ENCODE measurements around the gene NSD2. TPM values are rescaled to one million over a fixed set of nuclear protein-coding genes. Genes with fewer than 3 reads are reported as not detected.
A peak's percentile ranks its signal among the peaks of the same experiment; 100 is the strongest.

NSD2 gene
- total RNA-seq, 1 donor from 2014 or later = 66.4 TPM

DNA sequence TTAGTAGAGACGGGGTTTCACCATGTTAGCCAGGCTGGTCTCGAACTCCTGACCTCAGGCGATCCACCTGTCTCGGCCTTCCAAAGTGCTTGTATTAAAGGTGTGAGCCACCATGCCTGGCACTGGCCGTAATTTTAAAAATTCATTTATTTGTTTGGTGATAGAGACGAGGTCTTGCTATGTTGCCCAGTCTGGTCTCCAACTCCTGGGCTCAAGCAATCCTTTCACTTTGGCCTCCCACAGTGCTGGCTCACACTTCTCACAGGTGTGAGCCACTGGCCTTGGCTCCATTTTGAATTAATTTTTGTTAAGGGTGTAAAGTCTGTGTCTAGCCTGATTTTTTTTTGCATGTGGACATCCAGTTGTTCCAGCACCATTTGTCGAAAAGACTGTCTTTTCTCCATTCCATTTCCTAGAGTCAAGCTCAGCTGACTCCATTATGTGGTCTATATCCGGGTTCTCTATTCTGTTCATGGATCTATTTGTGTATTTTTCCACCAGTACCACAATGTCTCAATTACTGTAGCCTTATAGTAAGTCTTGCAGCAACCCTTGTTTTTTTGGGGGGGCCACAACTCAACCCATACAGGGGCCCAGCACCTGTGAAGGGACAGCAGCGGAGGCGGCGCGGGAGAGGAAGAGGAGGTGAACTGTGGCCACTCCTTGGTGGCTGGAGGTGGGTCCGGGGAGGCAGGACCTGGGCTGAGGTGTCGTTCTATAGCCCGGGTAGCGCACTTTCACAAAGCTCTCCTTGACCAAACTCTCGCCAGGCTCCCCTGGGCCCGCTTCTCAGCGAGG is 1.5 kb upstream of the NSD2 start:
- no peaks in the 10 kb centered on the region for H3K36me3 Mint-ChIP-seq (ENCODE audit: unreplicated experiment)
- peaks cover 30% of the 10 kb centered on the region for H3K4me1 Mint-ChIP-seq (ENCODE audit: unreplicated experiment)
- no peak for DNase-seq (ENCODE audit: extremely low spot score, unreplicated experiment)
- no peak for TF ChIP-seq CTCF (IDR thresholded peaks at IDR 0.05)
- peak overlapping the region; percentile 77 for H3K4me3 Mint-ChIP-seq (ENCODE audit: unreplicated experiment)
- H3K9me3 Mint-ChIP-seq (ENCODE audit: unreplicated experiment) = no peaks in the 10 kb centered on the region
- H3K27ac Mint-ChIP-seq (ENCODE audit: unreplicated experiment) = peak overlapping the region; percentile 92
- no peaks in the 10 kb centered on the region for H3K27me3 Mint-ChIP-seq (ENCODE audit: unreplicated experiment)

DNA sequence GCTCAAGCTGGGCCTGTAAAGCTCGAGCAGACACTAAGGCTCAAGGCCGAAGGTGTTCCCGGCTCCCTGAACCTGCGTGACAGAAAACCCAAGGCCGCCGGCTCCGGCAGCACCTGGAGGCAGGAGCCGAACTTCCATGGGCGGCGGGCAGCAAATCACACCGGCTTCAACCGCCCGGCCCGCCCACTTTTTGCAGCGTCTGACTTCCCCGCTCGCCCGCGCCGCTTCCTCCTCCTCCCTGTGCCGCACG is 940 bp upstream of the NSD2 start:
- H3K4me3 Mint-ChIP-seq (ENCODE audit: unreplicated experiment) = peak overlapping the region; percentile 77
- H3K36me3 Mint-ChIP-seq (ENCODE audit: unreplicated experiment) = no peaks in the 10 kb centered on the region
- peak overlapping the region; percentile 92 for H3K27ac Mint-ChIP-seq (ENCODE audit: unreplicated experiment)
- H3K4me1 Mint-ChIP-seq (ENCODE audit: unreplicated experiment) = peaks cover 30% of the 10 kb centered on the region
- no peaks in the 10 kb centered on the region for H3K27me3 Mint-ChIP-seq (ENCODE audit: unreplicated experiment)
- DNase-seq (ENCODE audit: extremely low spot score, unreplicated experiment) = peak; percentile 93
- TF ChIP-seq CTCF (IDR thresholded peaks at IDR 0.05) = no peak
- no peaks in the 10 kb centered on the region for H3K9me3 Mint-ChIP-seq (ENCODE audit: unreplicated experiment)

DNA sequence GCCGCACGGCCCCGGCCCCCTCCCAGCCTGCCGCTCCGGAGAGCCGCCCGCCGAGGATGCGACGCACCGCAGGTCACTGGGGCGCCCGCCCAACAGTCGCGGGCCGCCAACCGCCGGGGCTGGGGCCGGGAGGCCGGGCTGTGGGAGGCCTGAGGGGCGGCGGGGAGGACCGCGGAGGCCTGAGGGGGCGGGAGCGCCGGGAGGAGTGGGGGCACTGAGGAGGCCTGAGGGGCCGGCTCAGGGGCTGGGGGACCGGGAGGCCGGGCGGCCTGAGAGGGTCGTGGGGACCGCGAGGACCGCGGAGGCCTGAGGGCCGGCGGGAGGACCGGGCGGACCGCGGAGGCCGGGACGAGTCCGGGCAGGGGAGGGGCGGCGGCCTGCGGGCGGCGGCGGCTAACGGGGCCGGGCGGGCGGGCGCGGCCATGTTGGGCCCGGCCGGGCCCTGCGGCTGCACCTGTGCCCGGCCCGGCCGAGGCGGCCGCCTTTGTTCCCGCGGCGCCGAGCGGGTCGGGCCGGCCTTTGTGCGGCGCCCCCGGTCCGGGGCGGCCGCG is 353 bp downstream of the NSD2 start:
- no peaks in the 10 kb centered on the region for H3K27me3 Mint-ChIP-seq (ENCODE audit: unreplicated experiment)
- H3K4me3 Mint-ChIP-seq (ENCODE audit: unreplicated experiment) = peak overlapping the region; percentile 32
- no peak overlapping the region for H3K27ac Mint-ChIP-seq (ENCODE audit: unreplicated experiment)
- H3K9me3 Mint-ChIP-seq (ENCODE audit: unreplicated experiment) = no peaks in the 10 kb centered on the region
- TF ChIP-seq CTCF (IDR thresholded peaks at IDR 0.05) = no peak
- H3K36me3 Mint-ChIP-seq (ENCODE audit: unreplicated experiment) = no peaks in the 10 kb centered on the region
- H3K4me1 Mint-ChIP-seq (ENCODE audit: unreplicated experiment) = peaks cover 30% of the 10 kb centered on the region
- DNase-seq (ENCODE audit: extremely low spot score, unreplicated experiment) = no peak

- no peak for TF ChIP-seq CTCF (IDR thresholded peaks at IDR 0.05)
- Mint-ChIP-seq H3K9me3 (ENCODE audit: unreplicated experiment) (no peaks in the 10 kb centered on the region), H3K4me1 (ENCODE audit: unreplicated experiment) (peaks cover 37% of the 10 kb centered on the region), H3K36me3 (ENCODE audit: unreplicated experiment) (no peaks in the 10 kb centered on the region), H3K4me3 (ENCODE audit: unreplicated experiment) (peak overlapping the region; percentile 75), H3K27me3 (ENCODE audit: unreplicated experiment) (no peaks in the 10 kb centered on the region), H3K27ac (ENCODE audit: unreplicated experiment) (peak overlapping the region; percentile 86)
- no peak for DNase-seq (ENCODE audit: extremely low spot score, unreplicated experiment)
These were observed 1.7 kb downstream of the NSD2 start for GRCh38 chr4:1872870-1873269.

GRCh38 chr4:1873291-1873690 is 2.1 kb downstream of the NSD2 start:
- Mint-ChIP-seq H3K27ac (ENCODE audit: unreplicated experiment) (peak overlapping the region; percentile 86), H3K4me3 (ENCODE audit: unreplicated experiment) (peak overlapping the region; percentile 75), H3K4me1 (ENCODE audit: unreplicated experiment) (peaks cover 37% of the 10 kb centered on the region), H3K27me3 (ENCODE audit: unreplicated experiment) (no peaks in the 10 kb centered on the region), H3K9me3 (ENCODE audit: unreplicated experiment) (no peaks in the 10 kb centered on the region), H3K36me3 (ENCODE audit: unreplicated experiment) (no peaks in the 10 kb centered on the region)
- no peak for TF ChIP-seq CTCF (IDR thresholded peaks at IDR 0.05)
- DNase-seq (ENCODE audit: extremely low spot score, unreplicated experiment) = no peak
